ENCODE results near the gene RGS6.

The RGS6 gene

DNA sequence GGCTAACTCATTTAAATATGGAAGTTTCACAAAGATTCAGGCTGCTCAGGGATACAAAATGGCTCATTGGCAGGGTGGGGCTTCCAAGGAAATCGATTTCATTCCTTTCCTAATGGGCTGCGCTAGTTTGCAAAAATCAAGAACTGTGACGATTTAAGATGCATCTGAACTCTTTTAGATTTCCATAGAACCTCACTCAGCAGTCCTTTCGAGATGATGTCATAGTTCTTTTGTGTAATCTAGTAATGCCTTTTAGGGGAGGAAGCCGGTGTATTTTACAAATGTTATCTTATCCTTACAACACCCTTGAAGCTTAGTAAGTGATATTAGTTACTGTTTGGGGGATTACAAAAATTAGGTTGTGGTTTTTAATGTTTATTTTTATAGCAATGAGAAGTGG, 239.8 kb downstream of the RGS6 start:
- no peak for DNase-seq

DNA sequence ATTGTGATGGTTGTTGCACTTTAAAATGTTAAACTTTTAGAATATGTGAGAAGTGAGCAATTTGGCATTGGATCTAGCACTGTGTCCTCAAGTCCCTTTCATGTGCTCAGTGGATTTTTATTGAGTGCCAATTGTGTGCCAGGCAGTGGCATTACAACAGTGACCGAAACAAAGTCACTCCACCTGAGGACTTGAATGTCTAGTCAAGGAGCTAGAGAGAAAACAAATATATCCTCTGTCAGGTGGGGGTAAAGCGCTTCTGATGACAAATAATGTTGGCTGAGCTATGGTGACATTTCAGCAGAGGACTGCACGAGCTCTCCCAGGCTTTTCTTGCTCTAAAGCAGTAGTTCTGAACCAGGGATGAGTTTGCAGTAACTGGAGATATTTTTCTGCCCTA, 240.4 kb downstream of the RGS6 start:
- DNase-seq, result no peak

DNA sequence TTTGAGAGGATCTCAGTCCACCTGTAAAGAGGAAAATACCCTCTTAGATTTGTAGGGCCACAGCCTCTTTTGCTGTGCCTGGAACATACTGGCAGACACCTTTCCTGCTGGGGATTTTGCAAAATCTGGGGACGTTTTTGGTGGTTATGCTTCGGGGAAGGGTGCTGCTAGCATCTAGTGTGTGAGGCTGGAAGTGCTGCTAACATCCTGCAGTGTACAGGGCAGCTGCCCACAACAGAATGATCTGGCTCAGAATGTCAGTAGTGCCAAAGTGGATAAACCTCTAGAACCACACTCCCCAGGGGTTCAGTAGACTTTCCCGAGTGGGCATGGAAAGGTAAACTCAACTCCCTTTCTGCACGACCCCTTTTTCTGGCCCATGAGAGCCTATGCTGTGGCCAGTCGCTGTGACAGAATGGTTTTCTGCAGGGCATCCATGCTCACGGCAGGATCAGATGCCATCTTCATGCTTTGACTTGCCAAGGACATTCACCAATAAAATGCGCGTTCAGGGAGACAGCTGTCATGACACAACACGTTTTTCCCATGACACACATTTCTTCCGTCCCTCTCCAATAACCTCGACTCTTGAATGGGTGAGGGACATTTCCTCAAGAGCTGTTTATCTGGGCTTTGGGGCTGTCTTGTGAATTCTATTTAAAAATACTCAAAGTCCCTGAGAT, 240.9 kb downstream of the RGS6 start:
- DNase-seq, result no peak

DNA sequence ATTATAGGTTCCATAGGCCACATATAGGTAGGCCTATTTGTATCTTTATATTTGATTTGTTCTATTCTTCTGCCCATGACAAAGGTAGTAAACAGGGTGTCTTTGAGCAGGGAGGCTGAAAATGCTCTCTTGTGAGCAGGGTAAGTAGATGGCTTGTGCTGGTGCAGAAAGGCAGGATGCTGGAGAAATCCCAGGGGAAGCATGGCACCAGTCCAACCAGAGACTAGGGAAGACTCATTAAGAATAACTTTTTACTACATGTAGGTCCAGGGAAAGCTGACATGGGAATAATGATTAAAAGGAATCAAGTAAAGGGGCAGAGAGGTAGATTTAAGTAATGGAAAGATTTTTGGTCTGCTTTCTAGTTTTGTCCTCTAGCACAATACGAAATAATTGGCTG, 245.0 kb downstream of the RGS6 start:
- no peak for DNase-seq

DNA sequence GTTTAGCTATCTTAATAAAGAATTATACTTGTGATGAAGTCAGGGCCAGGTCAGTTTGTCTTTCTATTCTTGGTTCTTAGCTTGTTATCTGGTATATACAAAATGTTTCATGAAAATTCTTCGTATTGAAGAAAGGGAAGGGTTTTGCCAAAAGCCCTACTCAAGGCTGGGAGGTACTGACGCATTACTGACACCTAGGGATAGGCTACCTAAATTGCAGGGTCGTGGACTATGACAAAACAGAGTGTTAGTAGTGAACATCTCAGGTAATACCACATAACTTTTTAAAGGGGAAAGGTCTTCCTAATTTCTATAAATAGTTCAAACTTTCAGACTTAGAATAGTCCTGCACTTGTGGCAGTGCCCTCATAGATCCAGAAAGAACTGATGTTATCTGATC, 246.3 kb downstream of the RGS6 start:
- DNase-seq, result no peak

DNA sequence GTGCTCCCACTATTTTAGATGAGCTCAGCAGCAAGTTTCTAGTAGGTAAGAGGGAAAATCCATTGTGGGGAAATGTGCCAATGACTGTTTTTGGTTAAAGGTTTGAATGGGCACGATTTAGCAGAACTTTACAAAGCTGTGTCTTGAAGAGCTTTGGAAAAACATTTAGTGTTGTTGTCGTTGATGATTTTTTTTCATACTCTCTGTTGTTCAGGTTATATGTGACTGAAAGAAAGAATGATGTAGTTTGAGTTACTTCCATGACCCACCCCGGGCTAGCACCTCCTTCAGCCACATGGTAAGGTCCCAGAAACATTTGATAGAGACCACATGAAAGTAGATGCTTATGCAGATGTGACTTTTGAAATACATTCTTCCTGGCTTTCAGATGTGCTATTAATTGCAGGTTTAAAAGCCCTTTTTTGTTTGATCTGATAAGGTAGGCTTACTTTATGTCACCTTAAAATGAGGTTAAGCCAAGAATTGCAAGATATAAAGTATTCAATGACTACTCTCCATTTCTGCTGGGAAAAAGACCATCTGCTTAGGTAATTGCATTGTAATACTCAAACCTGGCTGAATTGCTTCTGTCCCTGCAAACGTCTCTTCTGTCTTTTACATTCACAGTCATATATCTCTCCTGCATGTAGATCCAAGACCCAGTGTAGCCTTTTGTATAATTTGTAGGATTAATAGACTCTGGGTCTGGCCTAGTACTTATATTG, 250.6 kb downstream of the RGS6 start:
- no peak for DNase-seq

DNA sequence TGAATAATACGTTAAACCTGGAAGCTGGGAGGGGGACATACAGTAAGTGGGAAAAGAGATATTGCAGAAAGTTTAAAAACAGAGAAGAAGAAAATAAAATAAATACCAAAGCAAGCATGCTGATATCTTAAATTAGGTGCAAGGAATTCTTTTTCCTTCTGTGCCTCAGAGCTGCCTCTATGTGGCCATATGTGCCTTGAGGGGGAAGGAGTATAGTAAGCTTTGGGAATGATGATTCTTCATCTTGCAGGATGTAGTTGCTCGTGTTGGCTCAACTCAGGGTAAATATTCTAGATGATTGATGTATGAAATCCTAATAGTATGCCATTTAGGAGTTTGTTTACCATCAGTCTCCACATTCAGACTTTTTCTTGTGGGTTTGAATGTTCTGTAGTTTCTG, 251.4 kb downstream of the RGS6 start:
- DNase-seq, result no peak

DNA sequence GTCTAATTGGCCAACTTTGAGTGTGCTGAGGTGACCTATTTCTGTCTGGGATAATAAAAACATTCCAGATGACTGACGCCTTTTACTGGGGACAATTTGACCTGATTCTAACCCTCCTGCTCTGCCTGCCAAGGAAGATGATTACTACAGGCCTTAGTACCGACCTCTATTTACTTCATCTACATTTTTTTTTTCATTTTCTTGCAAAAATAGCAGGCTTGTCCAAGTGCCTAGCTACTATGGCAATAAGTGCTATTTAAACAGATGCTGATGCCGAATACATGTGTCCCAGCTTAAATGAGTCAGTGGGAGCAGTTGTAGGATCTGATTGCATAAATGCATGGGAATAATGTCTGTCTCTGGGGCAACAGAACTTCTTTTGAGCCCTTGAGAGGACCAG, 254.3 kb downstream of the RGS6 start:
- no peak for DNase-seq

DNA sequence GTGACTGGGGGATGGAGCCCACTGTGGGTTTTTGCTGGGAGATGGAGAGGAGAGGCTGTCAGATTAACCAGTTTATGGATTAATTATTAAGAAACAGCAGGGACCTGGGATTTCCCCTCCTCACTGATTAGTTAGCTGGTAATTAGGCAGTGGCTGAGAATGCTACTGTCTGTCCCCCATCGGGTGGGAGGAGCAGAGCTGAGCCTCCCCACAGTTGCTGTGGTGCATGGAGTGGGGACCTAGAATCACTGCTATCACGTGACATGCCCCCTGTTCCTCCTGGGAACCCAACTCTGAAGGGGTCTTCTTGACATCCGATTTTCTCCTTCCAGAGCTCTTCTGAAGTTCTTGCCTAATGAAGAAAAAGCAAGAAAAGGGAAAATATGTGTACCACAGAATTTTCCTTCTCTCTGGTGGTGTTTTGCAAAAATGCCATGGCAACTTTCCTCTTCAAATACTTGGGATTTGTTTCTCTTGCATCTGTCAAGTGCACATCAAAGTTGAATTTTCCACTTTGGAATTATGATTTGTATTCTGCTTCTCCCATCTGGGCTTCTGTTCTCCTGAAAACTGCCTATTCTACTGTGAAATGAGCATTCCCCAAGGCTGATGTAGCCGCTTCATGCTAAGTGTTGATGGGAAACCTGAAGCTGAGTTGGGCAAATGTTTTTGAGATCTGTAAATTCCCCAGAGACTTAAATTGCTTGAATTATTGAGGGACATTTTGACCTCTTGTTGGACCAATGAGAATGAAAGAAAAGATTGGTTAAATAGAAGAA, 264.2 kb downstream of the RGS6 start:
- DNase-seq, result no peak

DNA sequence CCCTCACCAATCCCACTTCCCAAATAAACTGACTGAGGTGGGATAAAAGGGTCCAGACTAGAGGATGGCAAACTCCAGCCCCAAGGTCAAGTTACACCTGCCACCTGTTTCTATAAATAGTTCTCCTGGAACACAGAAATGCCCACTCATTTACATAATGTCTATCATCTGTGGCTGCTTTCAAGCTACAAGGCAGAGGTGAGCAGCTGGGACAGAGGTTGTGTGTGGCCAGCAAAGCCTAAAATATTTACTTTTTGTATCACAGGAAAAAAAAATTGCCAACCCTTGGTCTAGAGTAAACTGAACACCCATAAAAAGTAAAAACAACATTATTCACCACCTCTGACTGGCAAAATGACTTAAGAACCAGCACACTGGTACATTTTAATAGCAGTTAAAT, 269.4 kb downstream of the RGS6 start:
- peak in 1 of 2 experiments; percentile 6 for DNase-seq

DNA sequence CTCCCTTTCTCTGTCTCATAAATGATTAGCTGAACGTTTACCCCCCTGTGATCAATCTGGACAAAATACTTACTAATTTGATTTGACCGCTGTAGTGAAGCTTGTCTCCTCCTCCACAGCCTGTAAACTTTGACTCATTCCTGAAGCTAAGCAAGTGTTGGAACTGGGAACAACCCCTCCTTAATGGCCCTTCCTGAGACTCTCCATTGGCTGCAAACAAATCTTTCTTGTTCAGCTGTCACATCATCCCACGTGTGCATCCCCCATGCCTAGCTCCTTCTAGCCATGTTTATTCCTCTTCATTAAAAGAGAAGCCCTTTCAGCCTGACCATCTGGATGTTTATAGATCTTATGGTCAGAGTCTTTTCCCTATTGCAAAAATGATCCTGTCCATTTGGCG, 281.2 kb downstream of the RGS6 start:
- no peak for DNase-seq

DNA sequence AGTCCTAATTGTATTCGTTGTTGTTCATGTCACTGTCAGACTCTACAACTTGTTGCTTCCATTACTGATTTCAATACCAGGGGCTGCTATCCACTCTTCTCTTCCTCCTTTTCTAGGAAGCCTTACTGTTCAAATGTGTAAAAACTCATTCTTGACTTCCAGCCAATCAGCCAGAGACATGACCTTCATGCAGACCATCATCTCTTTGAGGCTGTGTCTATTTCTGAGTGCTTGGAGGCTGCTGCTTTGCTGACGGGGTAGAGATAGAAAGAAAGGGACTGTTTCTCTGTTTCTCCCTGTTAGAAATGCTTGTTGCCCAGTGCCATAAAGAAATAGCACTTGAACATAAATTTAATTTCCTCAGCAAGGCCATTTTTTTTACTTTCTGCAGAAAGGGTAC, 282.9 kb downstream of the RGS6 start:
- DNase-seq, result no peak

DNA sequence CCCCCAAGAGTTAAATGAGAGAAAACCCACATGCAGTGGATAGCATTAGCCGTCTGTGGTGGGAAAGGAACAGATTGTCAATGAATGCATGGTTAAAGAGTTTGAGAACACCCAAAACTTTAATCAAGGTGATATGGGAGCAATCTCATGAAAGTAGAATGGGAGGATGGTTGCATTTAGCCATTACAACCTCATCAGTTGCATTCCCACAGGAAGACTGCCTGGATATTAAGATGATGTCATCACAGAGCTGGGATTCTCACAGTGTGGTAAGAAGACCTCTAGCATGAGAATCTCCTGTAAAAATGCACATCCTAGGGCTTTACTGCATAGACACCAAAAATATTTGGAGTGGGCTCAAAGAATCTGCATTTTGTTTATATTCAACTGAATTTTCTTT, 284.9 kb downstream of the RGS6 start:
- no peak for DNase-seq

DNA sequence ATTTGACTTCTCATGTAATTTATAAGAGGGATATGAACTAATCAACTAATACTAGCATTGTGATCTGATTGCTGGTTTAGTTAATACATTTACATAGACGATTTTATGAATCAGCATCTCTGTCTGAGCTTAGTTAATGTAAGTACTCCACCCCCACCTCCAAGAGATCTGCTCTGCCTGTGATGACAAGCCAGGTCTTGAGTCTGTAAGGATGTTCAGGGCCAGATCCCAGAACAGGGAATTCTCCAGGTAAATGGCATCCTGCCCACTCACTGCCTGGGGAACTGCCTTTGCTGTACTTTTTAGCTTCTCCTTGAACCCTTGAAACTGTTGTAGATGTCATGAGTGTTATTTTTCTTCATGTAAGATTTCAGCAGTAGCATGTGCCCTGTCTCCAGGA, 289.8 kb downstream of the RGS6 start:
- no peak for DNase-seq

DNA sequence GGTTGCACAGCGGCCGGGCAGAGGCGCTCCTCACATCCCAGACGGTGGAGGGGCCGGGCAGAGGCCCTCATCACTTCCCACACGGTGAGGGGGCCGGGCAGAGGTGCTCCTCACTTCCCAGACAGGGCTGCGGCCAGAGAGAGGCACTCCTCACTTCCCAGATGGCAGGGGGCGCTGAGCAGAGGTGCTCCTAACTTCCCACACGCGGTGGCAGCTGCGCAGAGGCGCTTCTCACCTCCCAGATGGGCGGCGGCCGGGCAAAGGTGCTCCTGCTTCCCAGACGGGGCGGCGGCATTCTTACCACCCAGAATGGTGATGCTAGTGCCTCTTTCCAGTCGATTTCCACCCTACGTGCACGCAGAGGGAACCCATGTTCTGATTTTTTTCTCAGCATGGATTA, 304.4 kb downstream of the RGS6 start:
- DNase-seq, result no peak

DNA sequence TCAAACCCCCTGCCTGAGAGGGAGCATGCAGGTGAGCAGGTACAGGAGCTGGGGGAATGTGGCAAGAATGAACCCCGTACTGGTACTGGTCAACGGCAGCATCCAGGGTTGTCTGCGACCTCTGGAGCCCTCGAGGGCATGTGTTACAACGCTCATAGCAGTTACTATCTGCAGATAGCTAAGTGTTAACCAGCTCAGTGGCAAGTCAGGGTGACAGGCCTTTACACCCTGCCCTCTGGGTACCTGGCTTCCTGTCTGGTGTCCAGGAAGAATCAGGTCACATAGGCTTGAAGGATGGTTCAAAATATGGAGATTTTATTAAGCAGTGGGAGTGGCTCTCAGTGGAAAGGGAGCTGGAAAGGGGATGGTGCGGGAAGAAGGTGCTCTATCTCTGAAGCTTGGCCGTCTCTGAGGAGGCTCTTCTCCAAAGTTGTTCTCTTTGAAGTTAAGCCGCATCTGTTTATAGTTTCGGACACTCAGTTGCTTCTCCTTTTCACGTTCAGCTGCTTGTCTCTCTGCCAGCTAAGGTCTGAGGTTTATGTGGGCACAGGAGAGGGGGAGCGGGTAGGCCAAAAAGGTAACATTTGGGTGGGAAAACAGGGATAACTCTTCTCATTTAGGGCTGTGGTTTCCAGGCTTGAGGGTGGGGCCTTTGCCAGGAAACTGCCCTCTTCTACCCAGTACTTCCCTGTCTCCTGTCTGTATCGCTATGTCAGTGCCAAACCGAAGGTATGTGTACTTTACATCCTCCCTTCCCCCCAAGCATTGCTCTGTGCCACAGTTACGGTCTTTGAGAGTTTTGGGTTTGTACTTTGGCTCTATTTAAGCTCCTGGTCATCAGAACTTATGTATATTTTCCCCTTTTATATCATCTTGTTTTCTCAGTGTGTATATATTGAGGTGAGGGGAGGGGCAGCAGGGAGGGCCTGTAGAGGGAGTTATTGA, 305.8 kb downstream of the RGS6 start:
- DNase-seq, result no peak

DNA sequence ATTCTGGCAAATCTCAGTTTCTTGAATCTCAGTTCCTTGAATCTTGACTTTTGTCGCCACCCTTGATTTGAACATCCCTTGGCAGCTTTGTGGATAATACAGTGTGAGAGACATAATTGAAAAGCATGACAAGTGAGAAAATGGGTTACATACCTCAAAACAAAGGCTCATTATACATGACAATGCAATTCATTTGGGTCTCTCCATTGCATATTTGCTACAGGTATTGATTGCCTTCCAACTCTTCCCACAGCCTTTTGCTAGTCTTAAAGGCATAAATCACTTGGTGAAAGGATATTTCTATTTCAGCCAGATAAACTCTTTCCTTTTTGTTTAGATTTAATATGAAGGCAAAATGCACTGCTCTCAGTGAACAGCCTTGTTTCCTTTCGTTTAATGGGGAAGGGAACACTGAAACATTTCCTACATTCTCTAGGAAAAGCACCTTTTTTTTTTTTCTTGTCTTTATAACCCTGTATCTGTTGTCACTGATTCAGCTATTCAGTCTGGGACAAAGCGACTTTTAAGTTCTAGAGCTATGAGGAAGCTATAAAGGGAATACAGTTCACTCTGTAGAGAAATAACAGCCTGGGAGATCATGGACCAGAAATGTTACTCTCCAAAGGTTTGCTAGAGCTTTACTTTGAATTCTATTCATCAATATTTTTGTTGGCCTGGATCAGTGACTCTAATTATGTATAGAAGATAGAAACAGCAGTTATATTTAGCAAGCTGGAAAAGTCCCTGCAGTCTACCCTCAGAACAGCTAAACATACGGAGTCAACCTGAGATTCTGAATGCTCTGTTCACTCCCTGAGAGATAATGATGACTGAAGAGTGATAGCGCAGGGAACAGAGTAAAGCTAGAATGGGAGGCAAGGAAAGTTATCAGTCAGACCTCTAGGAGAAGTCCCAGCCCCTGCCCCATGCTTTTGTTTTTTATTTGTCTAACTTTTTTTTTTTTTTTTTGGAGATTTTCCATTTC, 311.4 kb downstream of the RGS6 start:
- DNase-seq, result no peak

DNA sequence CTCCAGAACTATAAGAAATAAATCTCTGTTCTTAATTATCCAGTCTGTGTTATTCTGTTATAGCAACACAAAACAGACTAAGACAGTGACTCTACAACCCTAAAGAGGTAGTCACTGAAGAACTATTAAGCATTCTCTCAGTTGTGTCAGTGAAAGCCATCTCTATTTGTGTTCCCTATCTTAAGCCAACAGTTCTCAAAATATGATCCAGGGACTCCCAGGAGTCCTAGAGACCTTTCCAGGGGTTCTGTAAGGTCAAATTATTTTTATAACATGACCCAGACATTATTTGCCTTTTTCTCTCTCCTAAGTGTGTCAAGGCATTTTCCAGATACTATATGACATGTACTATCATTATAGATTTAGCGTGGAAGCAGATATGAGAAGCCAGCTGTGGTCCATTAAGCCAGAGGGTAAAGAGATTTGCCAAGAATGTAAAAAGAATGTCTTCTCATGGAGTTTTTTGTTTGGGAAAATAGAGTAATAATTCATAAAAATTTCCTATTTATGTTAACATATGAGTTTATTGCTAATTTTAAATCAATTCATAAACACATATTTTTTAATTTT, 315.8 kb downstream of the RGS6 start:
- no peak for DNase-seq

DNA sequence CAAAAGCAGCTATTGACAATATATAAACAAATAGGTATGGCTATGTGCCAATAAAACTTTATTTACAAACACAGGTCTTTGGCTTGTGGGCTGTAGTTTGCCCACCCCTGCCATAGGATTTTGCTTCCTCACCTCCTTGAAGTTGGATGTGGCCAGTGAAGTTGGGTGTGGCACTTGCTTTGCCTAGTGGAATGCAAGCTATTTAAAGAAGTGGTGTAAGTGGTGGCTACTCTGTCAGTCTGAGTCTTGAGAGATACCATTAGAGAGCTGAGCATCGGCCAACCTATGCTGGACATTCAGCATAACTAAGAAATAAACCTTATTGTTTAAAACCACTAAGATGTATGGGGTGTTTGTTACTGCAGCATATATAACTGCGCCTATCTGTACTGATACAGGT, 321.3 kb downstream of the RGS6 start:
- no peak for DNase-seq

DNA sequence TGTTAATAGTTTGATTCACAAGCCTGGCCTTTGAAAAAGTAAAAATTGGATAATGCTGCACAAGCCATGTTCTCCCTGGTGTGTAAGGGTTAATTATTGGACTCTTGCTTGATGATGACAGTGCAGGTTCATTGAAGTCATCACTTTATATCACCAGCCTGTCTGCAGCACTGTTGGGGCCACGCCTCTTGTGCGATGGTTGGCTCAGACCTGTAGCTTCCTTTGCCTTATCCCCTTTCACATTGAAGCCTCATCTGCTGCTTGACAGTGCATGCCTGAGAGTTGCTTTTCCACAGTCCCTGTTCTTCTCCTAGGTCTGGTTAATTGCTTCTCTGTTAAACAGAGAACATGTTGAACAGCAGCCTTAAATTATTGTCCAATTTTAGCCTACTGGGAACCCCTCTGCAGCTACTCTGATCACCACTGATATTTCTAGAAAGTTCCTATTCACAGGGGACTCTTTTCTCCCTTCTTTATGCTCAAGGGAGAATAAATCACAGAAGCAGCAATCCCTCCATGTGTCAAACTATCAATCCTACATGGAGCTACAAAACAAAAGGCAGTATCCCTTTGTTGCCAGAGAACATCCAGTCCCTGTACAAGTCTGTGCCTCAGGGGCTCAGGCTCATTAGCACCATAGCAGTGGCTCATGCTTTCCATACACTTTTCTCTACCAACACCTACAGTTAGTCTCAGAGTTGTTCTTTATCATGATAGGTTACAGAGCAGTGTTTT, 322.1 kb downstream of the RGS6 start:
- DNase-seq, result no peak

Measured in NCI-H187 (cell line).